ENCODE results near the gene TBL1X. TPM values are rescaled to one million over a fixed set of nuclear protein-coding genes. Genes with fewer than 3 reads are reported as not detected.

TBL1X gene
- polyA plus RNA-seq, 1 donor (not counting 4 experiments of a cell fraction or from before 2014, with no cell fraction given), result 2.2 TPM

DNA sequence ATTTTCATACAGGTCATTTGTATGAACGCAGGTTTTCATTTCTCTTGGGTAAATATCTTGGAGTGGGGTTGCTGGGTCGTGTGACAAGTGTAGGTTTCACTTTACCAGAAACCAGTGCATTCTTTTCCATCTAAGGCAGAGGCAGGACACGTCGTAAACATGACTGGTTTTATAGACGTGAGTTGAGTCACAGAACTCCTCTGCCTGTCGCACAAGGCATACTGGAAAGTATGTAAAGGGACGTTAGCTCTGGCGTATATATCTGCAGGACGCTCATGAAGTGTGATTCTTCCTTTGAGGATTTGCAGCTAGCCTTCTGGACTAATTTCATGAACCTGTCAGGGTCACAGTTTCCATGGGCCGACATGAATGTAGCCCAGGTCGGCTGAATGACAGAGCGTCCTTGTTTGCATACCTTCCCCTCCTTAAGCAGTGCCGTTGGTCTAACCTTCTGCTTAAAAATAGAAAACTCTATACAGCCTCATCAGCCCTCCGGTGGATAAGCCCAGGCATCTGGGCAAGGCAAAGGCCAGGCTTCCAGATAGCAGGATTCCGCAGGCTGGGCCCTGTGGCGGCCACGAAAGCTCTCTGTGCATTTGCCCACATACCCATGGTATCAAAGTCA lies 194.8 kb downstream of the TBL1X start:
- H3K27me3 ChIP-seq (ENCODE audit: control insufficient read depth, extremely low read depth, insufficient read depth, low read length), result no peaks in the 10 kb centered on the region
- H3K9me1 ChIP-seq (ENCODE audit: control insufficient read depth, extremely low read depth, insufficient read depth, low read length), result no peaks in the 10 kb centered on the region
- H3K9me3 ChIP-seq (ENCODE audit: control insufficient read depth, low read depth, low read length), result peaks cover 5% of the 10 kb centered on the region
- FAIRE-seq (no peak), DNase-seq (ENCODE audit: low read depth, low spot score) (no peak)
- no peaks in the 10 kb centered on the region for H3K4me1 ChIP-seq (ENCODE audit: control insufficient read depth, extremely low read depth, insufficient read depth, low read length)
- no peak overlapping the region for H2AFZ ChIP-seq (ENCODE audit: control insufficient read depth, low read length)
- H3K79me2 ChIP-seq (ENCODE audit: control insufficient read depth, insufficient read depth, low read length), result no peaks in the 10 kb centered on the region
- no peak overlapping the region for H3K4me3 ChIP-seq (ENCODE audit: control insufficient read depth in 2 of 3, extremely low read depth in 1 of 3, insufficient read depth in 2 of 3, low read depth in 1 of 3, low read length in 3 of 3)
- H3K4me2 ChIP-seq (ENCODE audit: control insufficient read depth, extremely low read depth, insufficient read depth, low read depth, low read length), result no peak overlapping the region
- no peaks in the 10 kb centered on the region for H4K20me1 ChIP-seq (ENCODE audit: control insufficient read depth, extremely low read depth, insufficient read depth, low read length)
- dilution Hi-C loops (cut with MboI; ENCODE audit: extremely low pct_ligation_motif_present, low sequenced_read_pairs), result no loop called here
- TF ChIP-seq CTCF (optimal IDR thresholded peaks at IDR 0.05 in 1 of 3, IDR thresholded peaks at IDR 0.05 in 1 of 3, conservative IDR thresholded peaks at IDR 0.05 in 1 of 3; ENCODE audit: extremely low read depth in 1 of 3, insufficient read depth in 2 of 3, low read length in 3 of 3) (no peak), EZH2 (IDR thresholded peaks at IDR 0.05; ENCODE audit: low read length) (no peak)
- H3K36me3 ChIP-seq (ENCODE audit: control insufficient read depth in 2 of 2, extremely low read depth in 1 of 2, insufficient read depth in 2 of 2, low read length in 2 of 2), result no peaks in the 10 kb centered on the region
- no peak overlapping the region for H3K9ac ChIP-seq (ENCODE audit: control insufficient read depth, extremely low read depth, insufficient read depth, low read length)
- no peak overlapping the region for H3K27ac ChIP-seq (ENCODE audit: control insufficient read depth, insufficient read depth, low read length)

- no peak for DNase-seq (ENCODE audit: low read depth, low spot score)
- no peak overlapping the region for H3K9ac ChIP-seq (ENCODE audit: control insufficient read depth, extremely low read depth, insufficient read depth, low read length)
- H3K4me2 ChIP-seq (ENCODE audit: control insufficient read depth, extremely low read depth, insufficient read depth, low read depth, low read length), result no peak overlapping the region
- H3K4me3 ChIP-seq (ENCODE audit: control insufficient read depth in 2 of 3, extremely low read depth in 1 of 3, insufficient read depth in 2 of 3, low read depth in 1 of 3, low read length in 3 of 3), result no peak overlapping the region
- H3K9me1 ChIP-seq (ENCODE audit: control insufficient read depth, extremely low read depth, insufficient read depth, low read length), result no peaks in the 10 kb centered on the region
- H3K27me3 ChIP-seq (ENCODE audit: control insufficient read depth, extremely low read depth, insufficient read depth, low read length), result no peaks in the 10 kb centered on the region
- no peaks in the 10 kb centered on the region for H3K36me3 ChIP-seq (ENCODE audit: control insufficient read depth in 2 of 2, extremely low read depth in 1 of 2, insufficient read depth in 2 of 2, low read length in 2 of 2)
- no peaks in the 10 kb centered on the region for H4K20me1 ChIP-seq (ENCODE audit: control insufficient read depth, extremely low read depth, insufficient read depth, low read length)
- dilution Hi-C loops (cut with MboI; ENCODE audit: extremely low pct_ligation_motif_present, low sequenced_read_pairs), result no loop called here
- no peak for FAIRE-seq
- no peak overlapping the region for H3K27ac ChIP-seq (ENCODE audit: control insufficient read depth, insufficient read depth, low read length)
- H3K9me3 ChIP-seq (ENCODE audit: control insufficient read depth, low read depth, low read length), result peaks cover under 1% of the 10 kb centered on the region
- H2AFZ ChIP-seq (ENCODE audit: control insufficient read depth, low read length), result no peak overlapping the region
- H3K79me2 ChIP-seq (ENCODE audit: control insufficient read depth, insufficient read depth, low read length), result no peaks in the 10 kb centered on the region
- no peaks in the 10 kb centered on the region for H3K4me1 ChIP-seq (ENCODE audit: control insufficient read depth, extremely low read depth, insufficient read depth, low read length)
- TF ChIP-seq CTCF (optimal IDR thresholded peaks at IDR 0.05 in 1 of 3, IDR thresholded peaks at IDR 0.05 in 1 of 3, conservative IDR thresholded peaks at IDR 0.05 in 1 of 3; ENCODE audit: extremely low read depth in 1 of 3, insufficient read depth in 2 of 3, low read length in 3 of 3) (no peak), EZH2 (IDR thresholded peaks at IDR 0.05; ENCODE audit: low read length) (no peak)
Observed at GRCh38 chrX:9662148-9662547, 197.3 kb downstream of the TBL1X start.

Measured in keratinocyte (primary cell).